Measurements from ENCODE around the gene DBH.

- TF ChIP-seq, protein P1, sequence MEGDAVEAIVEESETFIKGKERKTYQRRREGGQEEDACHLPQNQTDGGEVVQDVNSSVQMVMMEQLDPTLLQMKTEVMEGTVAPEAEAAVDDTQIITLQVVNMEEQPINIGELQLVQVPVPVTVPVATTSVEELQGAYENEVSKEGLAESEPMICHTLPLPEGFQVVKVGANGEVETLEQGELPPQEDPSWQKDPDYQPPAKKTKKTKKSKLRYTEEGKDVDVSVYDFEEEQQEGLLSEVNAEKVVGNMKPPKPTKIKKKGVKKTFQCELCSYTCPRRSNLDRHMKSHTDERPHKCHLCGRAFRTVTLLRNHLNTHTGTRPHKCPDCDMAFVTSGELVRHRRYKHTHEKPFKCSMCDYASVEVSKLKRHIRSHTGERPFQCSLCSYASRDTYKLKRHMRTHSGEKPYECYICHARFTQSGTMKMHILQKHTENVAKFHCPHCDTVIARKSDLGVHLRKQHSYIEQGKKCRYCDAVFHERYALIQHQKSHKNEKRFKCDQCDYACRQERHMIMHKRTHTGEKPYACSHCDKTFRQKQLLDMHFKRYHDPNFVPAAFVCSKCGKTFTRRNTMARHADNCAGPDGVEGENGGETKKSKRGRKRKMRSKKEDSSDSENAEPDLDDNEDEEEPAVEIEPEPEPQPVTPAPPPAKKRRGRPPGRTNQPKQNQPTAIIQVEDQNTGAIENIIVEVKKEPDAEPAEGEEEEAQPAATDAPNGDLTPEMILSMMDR (IDR thresholded peaks at IDR 0.05 in 2 of 3, conservative IDR thresholded peaks at IDR 0.05 in 1 of 3; ENCODE audit: borderline replicate concordance in 1 of 3, insufficient read depth in 1 of 3, low read depth in 2 of 3, low read length in 2 of 3), result no peak
- TF ChIP-seq REST (IDR thresholded peaks at IDR 0.05; ENCODE audit: low read depth) (no peak), POLR2A (IDR thresholded peaks at IDR 0.05; ENCODE audit: borderline replicate concordance, extremely low read depth, insufficient read depth, insufficient read length) (no peak), EZH2phosphoT487 (IDR thresholded peaks at IDR 0.05; ENCODE audit: borderline replicate concordance) (no peak), SIN3A (IDR thresholded peaks at IDR 0.05; ENCODE audit: low read depth) (no peak), CEBPB (IDR thresholded peaks at IDR 0.05; ENCODE audit: low read depth) (no peak), POLR2AphosphoS5 (IDR thresholded peaks at IDR 0.05; ENCODE audit: low read depth, low read length) (no peak), EZH2 (IDR thresholded peaks at IDR 0.05) (no peak), SP1 (IDR thresholded peaks at IDR 0.05; ENCODE audit: low read depth) (no peak), ZNF274 (IDR thresholded peaks at IDR 0.05; ENCODE audit: low read depth, low read length) (no peak), ZBTB33 (IDR thresholded peaks at IDR 0.05; ENCODE audit: extremely low read depth, insufficient replicate concordance, low read length) (no peak), MAX (IDR thresholded peaks at IDR 0.05) (no peak), SRF (IDR thresholded peaks at IDR 0.05; ENCODE audit: low read depth) (no peak)
These were observed 66.8 kb downstream of the DBH start for GRCh38 chr9:133702798-133703590.
